Calu3 (cell line): ENCODE measurements around the gene FABP3. TPM values are rescaled to one million over a fixed set of nuclear protein-coding genes. Genes with fewer than 3 reads are reported as not detected.
"Not testable (repeated sequence)": the region's sequence is repeated elsewhere in the genome, so short reads cannot be mapped to it uniquely, and the experiment has no call there.

Experiments
- BruUV-seq: library from RNA; stranded (reverse); fragments of 400-500 nt; replicated peaks from 2 replicates; lab custom pipeline; 2021; lab: Mats Ljungman, UMichigan
- CTCF ChIA-PET: fragments of 300-600 bp; sonication (Branson Sonifier 250); formaldehyde crosslinking; loops from one replicate; lab custom pipeline; 2022; ENCODE audit warnings: antibody characterized with exemption; lab: Charles Lee
- DNase-seq: peaks from one replicate; pipeline ENCODE4 v3.0.0; 2022
- H3K27ac Mint-ChIP-seq: one replicate; pipeline ENCODE4 v1.8.0; 2022; ENCODE audit warnings: mixed read lengths; ENCODE audit not compliant: unreplicated experiment
- H3K27me3 Mint-ChIP-seq: one replicate; pipeline ENCODE4 v1.8.0; 2022; ENCODE audit warnings: mixed read lengths; ENCODE audit not compliant: unreplicated experiment
- H3K36me3 Mint-ChIP-seq: one replicate; pipeline ENCODE4 v1.8.0; 2022; ENCODE audit warnings: mild to moderate bottlenecking, moderate library complexity, mixed read lengths; ENCODE audit not compliant: insufficient read depth, unreplicated experiment
- H3K4me1 Mint-ChIP-seq: one replicate; pipeline ENCODE4 v1.8.0; 2022; ENCODE audit warnings: mild to moderate bottlenecking, low read depth, mixed read lengths; ENCODE audit not compliant: unreplicated experiment
- H3K4me3 Mint-ChIP-seq: one replicate; pipeline ENCODE4 v1.8.0; 2022; ENCODE audit warnings: mild to moderate bottlenecking, low read depth, moderate library complexity, mixed read lengths; ENCODE audit not compliant: unreplicated experiment
- H3K9me3 Mint-ChIP-seq: one replicate; pipeline ENCODE4 v1.8.0; 2022; ENCODE audit warnings: low read depth, mixed read lengths; ENCODE audit not compliant: unreplicated experiment
- intact Hi-C: fragments of 100-400 bp; cut with micrococcal nuclease; formaldehyde crosslinking; loops from one replicate; pipeline ENCODE4 v1.10.0; 2022; ENCODE audit not compliant: unreplicated experiment
- total RNA-seq: library from RNA; stranded (reverse); gene quantifications from 2 replicates; pipeline ENCODE4 v1.2.3, GENCODE V29; 2022
- TF ChIP-seq, protein P1 (sequence below): fragments of 200-600 bp; IDR thresholded peaks from one replicate; pipeline ENCODE4 v1.8.0; 2022; ENCODE audit warnings: antibody characterized with exemption; ENCODE audit not compliant: unreplicated experiment

Gene FABP3
- total RNA-seq, 1 experiment from 2014 or later = not detected

DNA sequence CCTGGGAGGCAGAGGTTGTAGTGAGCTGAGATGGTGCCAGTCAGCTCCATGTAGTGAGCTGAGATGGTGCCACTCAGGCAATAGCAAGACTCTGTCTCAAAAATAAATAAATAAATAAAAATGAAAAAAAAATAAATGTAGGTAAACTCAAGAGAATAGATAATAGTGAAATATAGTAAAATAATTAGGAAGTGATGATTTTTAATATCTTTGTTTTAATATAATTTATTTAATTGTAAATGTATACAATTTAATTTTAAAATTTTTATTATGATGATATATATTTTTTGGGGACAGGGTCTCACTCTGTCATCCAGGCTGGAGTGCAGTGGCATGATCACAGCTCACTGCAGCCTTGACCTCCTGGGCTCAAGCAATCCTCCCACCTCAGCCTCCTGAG is 20.6 kb upstream of the FABP3 start:
- H3K27ac Mint-ChIP-seq = no peak overlapping the region
- H3K4me1 Mint-ChIP-seq = peaks cover 32% of the 10 kb centered on the region
- BruUV-seq = no TSS peak
- TF ChIP-seq, protein P1, sequence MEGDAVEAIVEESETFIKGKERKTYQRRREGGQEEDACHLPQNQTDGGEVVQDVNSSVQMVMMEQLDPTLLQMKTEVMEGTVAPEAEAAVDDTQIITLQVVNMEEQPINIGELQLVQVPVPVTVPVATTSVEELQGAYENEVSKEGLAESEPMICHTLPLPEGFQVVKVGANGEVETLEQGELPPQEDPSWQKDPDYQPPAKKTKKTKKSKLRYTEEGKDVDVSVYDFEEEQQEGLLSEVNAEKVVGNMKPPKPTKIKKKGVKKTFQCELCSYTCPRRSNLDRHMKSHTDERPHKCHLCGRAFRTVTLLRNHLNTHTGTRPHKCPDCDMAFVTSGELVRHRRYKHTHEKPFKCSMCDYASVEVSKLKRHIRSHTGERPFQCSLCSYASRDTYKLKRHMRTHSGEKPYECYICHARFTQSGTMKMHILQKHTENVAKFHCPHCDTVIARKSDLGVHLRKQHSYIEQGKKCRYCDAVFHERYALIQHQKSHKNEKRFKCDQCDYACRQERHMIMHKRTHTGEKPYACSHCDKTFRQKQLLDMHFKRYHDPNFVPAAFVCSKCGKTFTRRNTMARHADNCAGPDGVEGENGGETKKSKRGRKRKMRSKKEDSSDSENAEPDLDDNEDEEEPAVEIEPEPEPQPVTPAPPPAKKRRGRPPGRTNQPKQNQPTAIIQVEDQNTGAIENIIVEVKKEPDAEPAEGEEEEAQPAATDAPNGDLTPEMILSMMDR = no peak
- CTCF ChIA-PET = interaction anchor here (0.6 to 2.3 kb wide), 2 partner anchors 155 to 169 kb away, joined by 3 to 38 read pairs; no protein-coding TSS in a partner anchor
- H3K36me3 Mint-ChIP-seq = no peaks in the 10 kb centered on the region
- no peaks in the 10 kb centered on the region for H3K27me3 Mint-ChIP-seq
- DNase-seq = no peak
- H3K4me3 Mint-ChIP-seq = no peak overlapping the region
- intact Hi-C loops = no loop called here
- H3K9me3 Mint-ChIP-seq = no peaks in the 10 kb centered on the region

DNA sequence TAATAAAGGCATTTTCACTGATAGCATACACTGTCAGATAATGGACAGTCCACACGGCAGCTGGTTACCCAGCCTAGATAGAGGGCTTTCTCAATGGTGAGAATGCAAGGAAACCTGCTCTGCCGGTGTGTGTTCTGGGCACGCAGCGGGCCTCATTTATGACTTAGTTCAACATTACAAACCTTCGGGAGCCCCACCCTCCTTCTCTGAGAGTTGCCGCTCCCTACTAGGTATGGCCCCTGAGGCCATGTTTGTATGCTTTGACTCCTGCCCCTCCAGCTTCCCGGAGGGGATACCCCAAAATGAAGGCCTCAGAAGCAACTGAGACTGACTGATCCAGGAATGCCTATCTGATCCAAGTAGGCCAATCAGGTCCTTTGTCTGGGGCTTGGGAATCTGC is 17.2 kb upstream of the FABP3 start:
- peaks cover 14% of the 10 kb centered on the region for H3K4me1 Mint-ChIP-seq
- H3K36me3 Mint-ChIP-seq = no peaks in the 10 kb centered on the region
- intact Hi-C loops = no loop called here
- H3K4me3 Mint-ChIP-seq = no peak overlapping the region
- DNase-seq = peak; percentile 66
- TF ChIP-seq, protein P1 = no peak
- no peaks in the 10 kb centered on the region for H3K9me3 Mint-ChIP-seq
- BruUV-seq = no TSS peak
- no peaks in the 10 kb centered on the region for H3K27me3 Mint-ChIP-seq
- CTCF ChIA-PET = interaction anchor here (1.5 kb wide), 1 partner anchor 16 kb away, joined by 7 read pairs; no protein-coding TSS in a partner anchor
- no peak overlapping the region for H3K27ac Mint-ChIP-seq

DNA sequence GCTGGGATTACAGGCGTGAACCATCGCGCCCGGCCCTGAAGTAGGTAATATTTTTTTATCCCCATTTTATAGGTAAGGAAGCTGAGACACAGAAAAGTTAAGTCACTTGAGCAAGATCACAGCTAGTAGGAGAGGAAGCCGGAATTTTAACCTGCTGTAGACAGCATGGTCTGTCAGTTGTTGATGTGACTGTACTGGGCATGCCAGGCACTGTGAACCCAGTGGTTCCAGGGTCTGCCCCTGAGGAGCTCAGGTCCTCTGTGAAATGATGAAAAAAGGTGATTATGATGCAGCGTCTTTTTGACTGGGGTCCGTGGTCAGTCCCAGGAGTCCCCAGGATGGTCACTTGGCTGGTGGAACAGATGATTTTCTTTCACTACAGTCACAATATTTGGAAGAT is 16.7 kb upstream of the FABP3 start:
- DNase-seq = no peak
- Mint-ChIP-seq H3K36me3 (no peaks in the 10 kb centered on the region), H3K4me1 (peaks cover 10% of the 10 kb centered on the region), H3K4me3 (no peak overlapping the region), H3K27ac (no peak overlapping the region), H3K27me3 (no peaks in the 10 kb centered on the region), H3K9me3 (no peaks in the 10 kb centered on the region)
- no TSS peak for BruUV-seq
- CTCF ChIA-PET = no interaction called here
- TF ChIP-seq, protein P1 = no peak
- intact Hi-C loops = no loop called here

DNA sequence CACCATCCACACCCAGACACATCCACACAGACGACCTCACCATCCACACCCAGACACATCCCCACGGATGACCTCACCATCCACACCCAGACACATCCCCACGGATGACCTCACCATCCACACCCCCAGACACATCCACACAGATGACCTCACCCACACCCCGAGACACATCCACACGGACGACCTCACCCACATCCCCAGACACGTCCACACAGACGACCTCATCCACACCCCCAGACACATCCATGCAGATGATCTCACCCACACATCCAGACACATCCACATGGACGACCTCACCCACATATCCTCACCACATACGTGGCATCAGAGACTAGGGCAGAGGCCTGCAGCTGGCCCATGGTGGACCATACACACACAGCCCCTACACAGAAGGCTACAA is 14.7 kb upstream of the FABP3 start:
- no TSS peak for BruUV-seq
- Mint-ChIP-seq H3K4me3 (no peak overlapping the region), H3K4me1 (peaks cover 9% of the 10 kb centered on the region), H3K27me3 (no peaks in the 10 kb centered on the region), H3K9me3 (no peaks in the 10 kb centered on the region), H3K27ac (no peak overlapping the region), H3K36me3 (no peaks in the 10 kb centered on the region)
- DNase-seq = no peak
- CTCF ChIA-PET = no interaction called here
- TF ChIP-seq, protein P1 = no peak
- intact Hi-C loops = no loop called here

DNA sequence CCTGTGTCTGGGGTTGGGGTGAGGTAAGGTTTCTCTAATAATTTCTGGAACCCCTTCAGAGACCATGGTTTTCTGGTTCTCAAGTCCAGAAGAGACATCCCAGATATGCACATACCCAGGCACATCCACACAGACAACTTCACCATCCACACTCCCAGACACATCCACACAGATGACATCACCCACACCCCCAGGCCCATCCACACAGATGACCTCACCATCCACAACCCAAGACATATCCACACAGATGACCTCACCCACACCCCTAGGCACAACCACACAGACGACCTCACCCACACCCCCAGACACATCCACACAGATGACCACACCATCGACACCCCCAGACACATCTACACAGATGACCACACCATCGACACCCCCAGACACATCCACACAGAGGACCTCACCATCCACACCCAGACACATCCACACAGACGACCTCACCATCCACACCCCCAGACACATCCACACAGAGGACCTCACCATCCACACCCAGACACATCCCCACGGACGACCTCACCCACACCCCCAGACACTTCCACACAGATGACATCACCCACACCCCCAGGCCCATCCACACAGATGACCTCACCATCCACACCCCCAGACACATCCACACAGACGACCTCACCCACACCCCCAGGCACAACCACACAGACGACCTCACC is 13.8 kb upstream of the FABP3 start:
- DNase-seq, H3K9me3 Mint-ChIP-seq, BruUV-seq, H3K27me3 Mint-ChIP-seq, H3K36me3 Mint-ChIP-seq, H3K27ac Mint-ChIP-seq, intact Hi-C loops, CTCF ChIA-PET: not testable (repeated sequence)
- Mint-ChIP-seq H3K4me3 (peak overlapping the region; percentile 12), H3K4me1 (peaks cover 18% of the 10 kb centered on the region)
